NT2/D1 (cell line): Measurements from ENCODE around the gene PRKACB.
"Not testable (repeated sequence)": the region's sequence is repeated elsewhere in the genome, so short reads cannot be mapped to it uniquely, and the experiment has no call there.

Source experiments
- DNase-seq: peaks from one replicate; pipeline ENCODE4 v3.0.0-alpha.2; 2011; ENCODE audit warnings: low read depth, low spot score
- H3K27me3 ChIP-seq: 2 replicates; pipeline ENCODE4 v1.6.0; 2011; ENCODE audit warnings: mild to moderate bottlenecking; ENCODE audit not compliant: insufficient read length, insufficient read depth
- H3K36me3 ChIP-seq: 2 replicates; pipeline ENCODE4 v1.6.1; 2011; ENCODE audit warnings: mild to moderate bottlenecking, low read length, mixed read lengths; ENCODE audit not compliant: insufficient read depth, insufficient read length
- H3K4me1 ChIP-seq: 2 replicates; pipeline ENCODE4 v1.5.1; 2011; ENCODE audit not compliant: insufficient read depth, insufficient read length
- H3K4me3 ChIP-seq: 2 replicates; pipeline ENCODE4 v1.5.1; 2011; ENCODE audit warnings: low read depth; ENCODE audit not compliant: insufficient read length
- H3K9ac ChIP-seq: 2 replicates; pipeline ENCODE4 v1.6.0; 2011; ENCODE audit warnings: low read depth; ENCODE audit not compliant: insufficient read length
- H3K9me3 ChIP-seq: 2 replicates; pipeline ENCODE4 v1.5.1; 2011; ENCODE audit warnings: mild to moderate bottlenecking, low read length; ENCODE audit not compliant: insufficient read depth
- SUZ12 ChIP-seq: IDR thresholded peaks from 2 replicates; pipeline ENCODE4 v1.6.1; 2011; ENCODE audit not compliant: insufficient read length, insufficient read depth; ENCODE audit errors: extremely low read depth
- YY1 ChIP-seq: IDR thresholded peaks from 2 replicates; pipeline ENCODE4 v1.6.1; 2011; ENCODE audit not compliant: insufficient read length, insufficient read depth
- ZNF274 ChIP-seq: IDR thresholded peaks from 2 replicates; pipeline ENCODE4 v1.6.1; 2011; ENCODE audit warnings: mild to moderate bottlenecking, low read depth, low read length

The PRKACB gene

DNA sequence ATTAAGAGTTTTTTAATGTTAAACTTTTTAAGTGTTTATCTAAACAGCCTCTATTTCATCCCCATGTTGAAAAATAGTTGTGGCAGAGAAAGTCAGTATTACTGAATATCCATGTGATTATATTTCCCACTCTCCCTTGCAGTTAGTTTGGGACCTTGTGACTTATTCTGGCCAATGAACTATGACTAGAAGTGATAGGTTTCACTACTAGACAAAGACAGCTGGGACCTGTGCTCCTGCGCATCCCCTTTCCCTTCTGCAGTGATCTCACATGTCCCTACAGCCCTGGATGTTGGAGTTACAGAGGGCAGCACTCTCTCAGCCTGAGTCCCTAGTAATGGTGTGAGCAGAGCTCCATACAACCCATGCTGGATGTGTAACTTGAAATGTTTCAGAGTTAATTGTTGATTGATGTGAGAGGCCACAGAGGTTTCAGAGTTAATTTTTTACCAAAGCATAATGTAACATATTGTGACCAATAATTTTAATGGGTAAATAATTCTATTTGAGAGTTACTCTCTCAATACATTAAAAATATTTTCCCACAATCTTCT lies 138.8 kb downstream of the PRKACB start:
- Histone ChIP-seq H3K27me3 (no peaks in the 10 kb centered on the region), H3K36me3 (no peaks in the 10 kb centered on the region), H3K9ac (no peak overlapping the region), H3K4me1 (no peaks in the 10 kb centered on the region), H3K4me3 (no peak overlapping the region), H3K9me3 (peaks cover 15% of the 10 kb centered on the region)
- DNase-seq: no peak
- no peak for TF ChIP-seq ZNF274
- no peak for TF ChIP-seq SUZ12
- no peak for TF ChIP-seq YY1

- no peak for DNase-seq
- no peaks in the 10 kb centered on the region for H3K27me3 ChIP-seq
- no peak overlapping the region for H3K4me3 ChIP-seq
- no peak overlapping the region for H3K9ac ChIP-seq
- no peaks in the 10 kb centered on the region for H3K4me1 ChIP-seq
- H3K9me3 ChIP-seq: peaks cover 20% of the 10 kb centered on the region
- H3K36me3 ChIP-seq: no peaks in the 10 kb centered on the region
- TF ChIP-seq ZNF274: no peak
- no peak for TF ChIP-seq SUZ12
- no peak for TF ChIP-seq YY1
These were observed 139.3 kb downstream of the PRKACB start for GRCh38 chr1:84283381-84283780.

- no peaks in the 10 kb centered on the region for H3K27me3 ChIP-seq
- no peak overlapping the region for H3K9ac ChIP-seq
- H3K9me3 ChIP-seq: peaks cover 35% of the 10 kb centered on the region
- TF ChIP-seq SUZ12 (no peak), YY1 (no peak), ZNF274 (no peak)
- no peaks in the 10 kb centered on the region for H3K4me1 ChIP-seq
- DNase-seq: no peak
- no peaks in the 10 kb centered on the region for H3K36me3 ChIP-seq
- H3K4me3 ChIP-seq: no peak overlapping the region
These were observed 142.0 kb downstream of the PRKACB start for GRCh38 chr1:84286071-84286470.

- not testable (repeated sequence) for DNase-seq
These were observed 143.3 kb downstream of the PRKACB start for GRCh38 chr1:84287389-84287788.

More at GRCh38 chr1:84287389-84287788, 143.3 kb downstream of the PRKACB start:
- not testable (repeated sequence) for H3K4me3 ChIP-seq, H3K36me3 ChIP-seq, H3K27me3 ChIP-seq, H3K9ac ChIP-seq, H3K4me1 ChIP-seq
- peaks cover 35% of the 10 kb centered on the region for H3K9me3 ChIP-seq
